ENCODE measurements around the gene NLRP1. TPM values are rescaled to one million over a fixed set of nuclear protein-coding genes. Genes with fewer than 3 reads are reported as not detected.

The NLRP1 gene
- total RNA-seq, 1 donor from 2014 or later, result 55.4 TPM

- Mint-ChIP-seq H3K4me3 (no peak overlapping the region), H3K27ac (ENCODE audit: unreplicated experiment) (no peak overlapping the region), H3K4me1 (peaks cover 23% of the 10 kb centered on the region), H3K9me3 (no peaks in the 10 kb centered on the region), H3K36me3 (ENCODE audit: low read depth) (no peaks in the 10 kb centered on the region), H3K27me3 (ENCODE audit: low read depth) (peaks cover 12% of the 10 kb centered on the region)
- no peak for DNase-seq (ENCODE audit: low read depth, low spot score)
- TF ChIP-seq CTCF (conservative IDR thresholded peaks at IDR 0.05), result no peak
These were observed 72.7 kb downstream of the NLRP1 start for GRCh38 chr17:5511401-5512225.

GRCh38 chr17:5510771-5511170, 73.5 kb downstream of the NLRP1 start:
- Mint-ChIP-seq H3K36me3 (ENCODE audit: low read depth) (no peaks in the 10 kb centered on the region), H3K4me1 (peaks cover 23% of the 10 kb centered on the region), H3K27ac (ENCODE audit: unreplicated experiment) (no peak overlapping the region), H3K9me3 (no peaks in the 10 kb centered on the region), H3K4me3 (no peak overlapping the region), H3K27me3 (ENCODE audit: low read depth) (peaks cover 7% of the 10 kb centered on the region)
- TF ChIP-seq CTCF (conservative IDR thresholded peaks at IDR 0.05), result no peak
- no peak for DNase-seq (ENCODE audit: low read depth, low spot score)

GRCh38 chr17:5509482-5509881, 74.8 kb downstream of the NLRP1 start:
- H3K27ac Mint-ChIP-seq (ENCODE audit: unreplicated experiment), result peak overlapping the region; percentile 69
- DNase-seq (ENCODE audit: low read depth, low spot score), result no peak
- peaks cover 23% of the 10 kb centered on the region for H3K4me1 Mint-ChIP-seq
- no peak for TF ChIP-seq CTCF (conservative IDR thresholded peaks at IDR 0.05)
- H3K36me3 Mint-ChIP-seq (ENCODE audit: low read depth), result no peaks in the 10 kb centered on the region
- H3K9me3 Mint-ChIP-seq, result no peaks in the 10 kb centered on the region
- H3K27me3 Mint-ChIP-seq (ENCODE audit: low read depth), result peaks cover 6% of the 10 kb centered on the region
- no peak overlapping the region for H3K4me3 Mint-ChIP-seq

GRCh38 chr17:5508810-5509209, 75.5 kb downstream of the NLRP1 start:
- peak overlapping the region; percentile 69 for H3K27ac Mint-ChIP-seq (ENCODE audit: unreplicated experiment)
- no peaks in the 10 kb centered on the region for H3K36me3 Mint-ChIP-seq (ENCODE audit: low read depth)
- peaks cover 3% of the 10 kb centered on the region for H3K27me3 Mint-ChIP-seq (ENCODE audit: low read depth)
- peaks cover 23% of the 10 kb centered on the region for H3K4me1 Mint-ChIP-seq
- H3K4me3 Mint-ChIP-seq, result no peak overlapping the region
- no peaks in the 10 kb centered on the region for H3K9me3 Mint-ChIP-seq
- no peak for TF ChIP-seq CTCF (conservative IDR thresholded peaks at IDR 0.05)
- peak; percentile 30 for DNase-seq (ENCODE audit: low read depth, low spot score)

- Mint-ChIP-seq H3K4me3 (no peak overlapping the region), H3K27ac (ENCODE audit: unreplicated experiment) (no peak overlapping the region), H3K4me1 (peaks cover 22% of the 10 kb centered on the region), H3K9me3 (no peaks in the 10 kb centered on the region), H3K36me3 (ENCODE audit: low read depth) (no peaks in the 10 kb centered on the region), H3K27me3 (ENCODE audit: low read depth) (peaks cover 6% of the 10 kb centered on the region)
- TF ChIP-seq CTCF (conservative IDR thresholded peaks at IDR 0.05), result no peak
- no peak for DNase-seq (ENCODE audit: low read depth, low spot score)
These were observed 78.0 kb downstream of the NLRP1 start for GRCh38 chr17:5506307-5506706.
